Activated CD4-positive, alpha-beta T cell treated with anti-CD3 and anti-CD28 coated beads, Interleukin-2, Interleukin-4, amounts not matched to agents 100 ng/mL and 50 ng/mL, durations not matched to agents 16 hours and 8 hours (primary cell): ENCODE data around the gene COG2.
"Not testable (repeated sequence)": the region's sequence is repeated elsewhere in the genome, so short reads cannot be mapped to it uniquely, and the experiment has no call there.

ENCODE experiments used
- DNase-seq: peaks from one replicate; pipeline ENCODE4 v3.0.0-alpha.2; 2020; ENCODE audit warnings: low spot score

Gene COG2

GRCh38 chr1:230715510-230715909 is 73.2 kb downstream of the COG2 start:
- DNase-seq, result no peak

- not testable (repeated sequence) for DNase-seq
These were observed 74.2 kb downstream of the COG2 start for GRCh38 chr1:230716453-230716852.

DNA sequence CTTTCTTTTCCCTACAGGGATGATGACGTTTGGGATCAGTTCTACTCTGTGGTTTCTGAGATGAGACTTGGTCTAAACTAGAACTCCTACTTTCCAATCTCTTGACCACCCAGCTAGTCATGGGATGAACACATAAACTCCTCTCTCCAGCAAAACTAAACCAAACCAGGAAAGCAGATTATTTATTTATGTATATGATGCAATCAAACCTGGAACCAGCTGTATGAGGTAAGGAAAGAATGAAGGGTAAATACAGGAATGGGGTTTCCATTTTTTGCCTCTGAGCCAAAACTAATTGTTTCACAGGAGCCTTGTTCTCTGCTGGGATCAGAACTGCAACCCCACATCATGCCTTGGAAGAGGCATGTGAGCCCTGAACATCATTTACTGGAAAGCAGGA is 75.0 kb downstream of the COG2 start:
- no peak for DNase-seq

DNA sequence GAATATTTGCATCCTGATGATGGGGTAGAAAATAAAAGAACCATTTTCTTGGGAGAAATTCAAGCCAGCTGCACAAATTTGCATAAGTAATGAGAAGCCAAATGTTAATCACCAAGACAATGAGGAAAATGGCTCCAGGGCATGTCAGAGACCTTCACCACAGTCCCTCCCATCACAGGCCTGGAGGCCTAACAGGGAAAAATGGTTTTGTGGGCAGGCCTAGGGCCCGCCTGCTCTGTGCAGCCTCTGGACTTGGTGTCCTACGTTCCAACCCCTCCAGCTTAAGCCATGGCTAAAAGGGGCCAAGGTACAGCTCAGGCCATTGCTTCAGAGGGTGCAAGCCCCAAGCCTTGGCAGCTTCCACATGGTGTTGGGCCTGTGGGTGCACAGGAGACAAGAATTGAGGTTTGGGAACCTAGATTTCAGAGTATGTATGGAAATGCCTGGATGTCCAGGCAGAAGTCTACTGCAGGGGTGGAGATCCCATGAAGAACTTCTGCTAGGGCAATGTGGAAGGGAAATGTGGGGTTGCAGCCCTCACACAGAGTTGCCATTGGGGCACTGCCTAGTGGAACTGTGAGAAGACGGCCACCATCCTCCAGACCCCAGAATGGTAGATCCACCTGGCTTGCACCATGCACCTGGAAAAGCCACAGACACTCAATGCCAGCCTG is 79.7 kb downstream of the COG2 start:
- DNase-seq, result not testable (repeated sequence)

DNA sequence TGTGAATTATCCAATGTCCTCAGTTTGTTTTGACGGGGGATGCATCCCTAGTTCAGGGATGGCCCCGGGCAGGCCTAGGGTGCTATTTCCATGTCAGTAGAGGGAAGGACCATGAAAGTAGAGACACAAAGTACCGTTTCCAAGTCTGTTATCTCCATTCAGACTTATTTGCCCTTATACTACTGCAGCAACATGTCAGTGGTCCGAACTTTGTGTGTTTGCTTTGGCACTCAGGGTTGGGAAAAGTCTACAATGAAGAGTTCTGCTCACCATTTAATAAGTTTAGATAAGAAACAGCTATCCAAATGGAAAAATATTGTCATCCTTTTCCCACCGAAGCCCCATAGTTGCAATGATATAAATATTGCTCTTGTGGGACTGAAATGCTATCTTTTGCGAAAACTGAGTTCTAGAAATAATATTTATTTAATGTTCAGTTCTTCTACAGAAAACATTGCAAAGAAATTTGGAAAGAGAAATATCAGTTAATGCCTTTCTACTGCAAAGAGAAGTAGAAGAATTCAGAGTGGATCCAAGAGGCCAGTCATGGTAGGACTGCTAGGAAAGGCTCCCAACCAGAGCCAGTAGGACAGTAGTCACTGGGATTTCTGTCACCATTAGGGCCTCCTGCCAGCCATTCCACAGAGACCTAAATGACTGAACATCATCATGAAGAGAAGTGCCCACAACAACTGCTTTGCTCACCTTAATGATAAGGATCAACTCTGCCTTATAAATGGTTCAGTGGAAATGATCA is 83.2 kb downstream of the COG2 start:
- no peak for DNase-seq

DNA sequence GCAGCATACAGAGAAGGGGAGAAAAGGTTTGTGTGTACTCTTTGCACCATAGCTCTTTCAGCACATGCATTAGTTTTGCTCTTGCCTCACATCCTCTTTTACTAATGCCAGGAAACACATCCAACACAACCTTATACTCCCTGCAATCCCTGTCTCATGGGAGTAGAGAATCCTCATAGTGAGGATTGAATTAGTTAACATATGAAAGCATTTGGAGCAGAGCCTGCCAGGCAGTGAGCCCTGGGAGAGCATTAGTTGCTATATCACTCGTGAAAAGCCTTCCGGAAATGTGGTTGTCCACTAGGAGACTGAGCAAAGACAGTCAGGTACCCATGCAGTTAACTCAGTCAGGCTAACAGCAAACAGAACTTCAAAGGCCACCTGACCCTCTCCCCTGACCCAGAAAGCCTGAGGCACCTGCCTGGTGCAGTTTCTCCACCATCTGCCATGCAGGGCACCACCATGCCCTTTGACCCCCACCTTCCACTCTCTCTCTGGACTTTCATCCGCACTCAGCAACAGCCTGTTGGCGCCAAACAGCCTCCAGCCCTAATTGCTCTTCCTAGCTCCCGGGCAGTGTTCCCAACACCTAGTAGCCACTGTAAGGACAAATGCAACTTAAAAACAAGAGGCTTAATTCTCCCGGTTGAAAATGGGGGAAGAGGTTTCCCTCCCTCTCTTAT is 86.6 kb downstream of the COG2 start:
- no peak for DNase-seq

- DNase-seq, result no peak
These were observed 88.7 kb downstream of the COG2 start for GRCh38 chr1:230730977-230731376.

DNA sequence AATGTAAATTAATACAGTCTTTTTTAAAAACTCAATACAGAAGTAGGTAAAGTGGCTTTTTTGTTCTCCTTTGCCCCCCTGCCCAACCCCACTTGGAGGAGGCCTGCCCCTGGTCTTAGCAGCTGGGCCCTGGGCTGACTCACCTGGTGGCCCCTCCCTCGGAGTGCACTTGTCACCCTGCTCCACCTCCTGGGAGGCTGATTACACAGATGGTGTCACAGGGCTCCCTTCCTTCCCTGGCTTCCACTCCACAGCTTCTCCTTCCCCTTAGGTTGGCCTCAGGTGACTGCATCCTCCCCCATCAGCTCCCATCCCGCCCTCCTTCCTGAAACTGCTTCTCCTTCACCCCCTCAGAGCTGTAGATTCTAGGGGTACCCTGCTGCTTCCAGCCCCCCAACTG is 93.2 kb downstream of the COG2 start:
- DNase-seq, result no peak

DNA sequence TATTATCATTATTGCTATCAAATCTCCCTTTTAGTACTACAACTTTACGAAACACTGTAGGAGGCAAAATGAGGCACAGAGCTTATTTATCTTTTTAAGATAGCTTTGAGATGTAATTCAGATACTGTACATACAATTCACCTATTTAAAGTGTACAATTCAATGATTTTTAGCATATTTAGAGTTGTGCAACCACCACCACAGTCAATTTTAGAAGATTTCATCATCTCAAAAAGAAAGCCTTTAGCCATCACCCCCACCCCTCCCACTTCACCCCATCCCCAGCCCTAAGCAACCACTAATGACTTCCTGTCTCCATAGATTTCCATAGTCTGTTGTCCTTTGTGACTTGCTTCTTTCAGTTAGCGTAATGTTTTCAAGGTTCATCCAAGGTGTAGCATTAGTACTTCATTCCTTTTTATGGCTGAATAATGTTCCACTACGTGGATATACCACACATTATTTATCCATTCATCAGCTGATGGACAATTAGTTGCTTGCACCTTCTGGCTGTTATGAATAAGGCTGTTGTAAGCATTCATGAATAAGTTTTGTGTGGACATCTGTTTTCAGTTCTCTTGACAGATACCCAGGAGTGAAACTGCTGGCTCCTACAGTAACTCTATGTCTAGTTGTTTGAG is 95.5 kb downstream of the COG2 start:
- no peak for DNase-seq

DNA sequence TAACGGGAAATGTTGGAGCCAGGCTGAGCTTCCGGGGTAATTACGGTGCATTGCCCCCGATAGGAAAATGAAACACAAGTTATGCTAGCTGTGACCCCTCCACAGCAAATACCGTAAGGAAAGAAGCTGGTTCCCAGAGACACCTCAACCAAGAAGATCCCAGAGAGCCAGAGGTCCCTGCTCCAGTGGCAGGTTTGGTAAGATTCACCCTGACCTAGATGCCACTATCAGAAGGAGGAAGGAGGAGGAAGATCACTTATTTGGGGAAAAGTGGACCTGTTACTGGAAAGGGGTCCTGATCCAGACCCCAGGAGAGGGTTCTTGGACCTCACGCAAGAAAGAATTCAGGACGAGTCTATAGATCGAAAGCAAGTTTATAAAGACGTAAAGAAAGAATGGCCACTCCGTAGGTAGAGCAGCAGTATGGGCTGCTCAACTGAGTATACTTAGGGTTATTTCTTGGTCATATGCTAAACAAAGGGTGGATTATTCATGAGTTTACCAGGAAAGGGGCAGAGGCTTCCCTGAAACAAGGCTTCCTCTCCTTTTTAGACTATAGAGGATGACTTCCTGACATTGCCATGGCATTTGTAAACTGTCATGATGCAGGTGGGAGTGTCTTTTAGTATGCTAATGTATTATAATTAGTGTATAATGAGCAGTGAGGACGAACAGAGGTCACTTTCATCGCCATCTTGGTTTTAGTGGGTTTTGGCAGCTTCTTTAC is 97.4 kb downstream of the COG2 start:
- no peak for DNase-seq
